Measurements from ENCODE around the gene RACGAP1. TPM values are rescaled to one million over a fixed set of nuclear protein-coding genes. Genes with fewer than 3 reads are reported as not detected.
"Not testable (repeated sequence)": the region's sequence is repeated elsewhere in the genome, so short reads cannot be mapped to it uniquely, and the experiment has no call there.

The RACGAP1 gene
- total RNA-seq, 2 donors from 2014 or later: 2.6 to 3.3 TPM

- no peaks in the 10 kb centered on the region for H3K27me3 ChIP-seq
- no peak overlapping the region for H3K27ac ChIP-seq
- no peak for TF ChIP-seq CTCF (IDR thresholded peaks at IDR 0.05)
- H3K9me3 ChIP-seq: no peaks in the 10 kb centered on the region
- H3K36me3 ChIP-seq: no peaks in the 10 kb centered on the region
- H3K4me3 ChIP-seq: no peak overlapping the region
- no peak for DNase-seq (ENCODE audit: low spot score)
- H3K4me1 ChIP-seq: no peaks in the 10 kb centered on the region
Measured at GRCh38 chr12:50005175-50005574, 20.1 kb downstream of the RACGAP1 start.

GRCh38 chr12:50004696-50005095 lies 20.6 kb downstream of the RACGAP1 start:
- no peaks in the 10 kb centered on the region for H3K4me1 ChIP-seq
- no peaks in the 10 kb centered on the region for H3K36me3 ChIP-seq
- H3K4me3 ChIP-seq: no peak overlapping the region
- TF ChIP-seq CTCF (IDR thresholded peaks at IDR 0.05): no peak
- H3K9me3 ChIP-seq: no peaks in the 10 kb centered on the region
- DNase-seq (ENCODE audit: low spot score): no peak
- no peak overlapping the region for H3K27ac ChIP-seq
- no peaks in the 10 kb centered on the region for H3K27me3 ChIP-seq

GRCh38 chr12:50003595-50003994 lies 21.7 kb downstream of the RACGAP1 start:
- no peak overlapping the region for H3K27ac ChIP-seq
- H3K4me3 ChIP-seq: no peak overlapping the region
- no peaks in the 10 kb centered on the region for H3K9me3 ChIP-seq
- no peak for DNase-seq (ENCODE audit: low spot score)
- H3K4me1 ChIP-seq: no peaks in the 10 kb centered on the region
- H3K36me3 ChIP-seq: no peaks in the 10 kb centered on the region
- H3K27me3 ChIP-seq: no peaks in the 10 kb centered on the region
- TF ChIP-seq CTCF (IDR thresholded peaks at IDR 0.05): no peak

GRCh38 chr12:49998453-49998852 lies 26.8 kb downstream of the RACGAP1 start:
- Histone ChIP-seq H3K27me3 (no peaks in the 10 kb centered on the region), H3K4me3 (no peak overlapping the region), H3K4me1 (no peaks in the 10 kb centered on the region), H3K9me3 (no peaks in the 10 kb centered on the region), H3K36me3 (peaks cover 6% of the 10 kb centered on the region), H3K27ac (no peak overlapping the region)
- DNase-seq (ENCODE audit: low spot score): no peak
- no peak for TF ChIP-seq CTCF (IDR thresholded peaks at IDR 0.05)

GRCh38 chr12:49990273-49990672 lies 35.0 kb downstream of the RACGAP1 start:
- no peaks in the 10 kb centered on the region for H3K9me3 ChIP-seq
- no peak overlapping the region for H3K27ac ChIP-seq
- no peak overlapping the region for H3K4me3 ChIP-seq
- no peak for DNase-seq (ENCODE audit: low spot score)
- TF ChIP-seq CTCF (IDR thresholded peaks at IDR 0.05): no peak
- H3K27me3 ChIP-seq: no peaks in the 10 kb centered on the region
- no peaks in the 10 kb centered on the region for H3K4me1 ChIP-seq
- peaks cover 10% of the 10 kb centered on the region for H3K36me3 ChIP-seq

- H3K4me3 ChIP-seq; H3K27ac ChIP-seq; H3K9me3 ChIP-seq; H3K27me3 ChIP-seq; H3K36me3 ChIP-seq; DNase-seq (ENCODE audit: low spot score); H3K4me1 ChIP-seq: not testable (repeated sequence)
Measured at GRCh38 chr12:49989400-49989799, 35.9 kb downstream of the RACGAP1 start.
